ENCODE results near the gene DOCK4. TPM values are rescaled to one million over a fixed set of nuclear protein-coding genes. Genes with fewer than 3 reads are reported as not detected.

The DOCK4 gene
- total RNA-seq, 4 donors from 2014 or later = 14.0 to 48.1 (median 30.9) TPM

DNA sequence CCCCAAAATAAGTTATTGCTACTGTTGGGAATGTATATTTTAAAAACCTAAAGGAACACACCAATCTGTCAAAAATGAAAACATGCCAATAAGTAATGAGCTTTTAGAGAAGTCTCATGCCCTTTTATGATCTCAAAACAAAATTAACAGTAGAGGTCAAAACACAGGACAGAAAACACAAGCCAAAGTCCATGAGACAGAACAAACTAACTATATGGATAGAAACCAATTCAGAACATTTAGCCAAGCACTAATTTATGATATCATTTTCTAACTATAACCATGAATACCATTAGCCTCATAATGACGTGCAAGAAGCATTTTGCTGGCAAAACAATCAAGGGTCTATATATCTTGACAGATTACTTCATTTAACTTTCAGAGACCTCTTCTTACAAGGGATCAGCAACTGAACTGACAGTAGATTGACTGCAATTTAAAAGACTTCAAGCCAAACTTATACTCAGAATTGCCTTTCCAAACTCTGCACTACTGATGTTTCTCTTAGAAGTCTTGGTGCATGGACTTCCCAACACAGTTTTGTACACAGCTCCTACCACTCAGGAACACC, 200.9 kb downstream of the DOCK4 start:
- intact Hi-C loops (cut with DNase I) = no loop called here
- Histone ChIP-seq H3K27me3 (no peaks in the 10 kb centered on the region), H3K4me3 (replicated peaks in 1 of 3) (no peak overlapping the region), H3K4me1 (no peaks in the 10 kb centered on the region), H3K9me3 (no peaks in the 10 kb centered on the region), H3K27ac (no peak overlapping the region), H3K36me3 (no peaks in the 10 kb centered on the region)
- 48 to 64% methylated on average over 1 of the region's 1 CpG for WGBS, 2 donors
- no peak for DNase-seq
- TF ChIP-seq POLR2A (IDR thresholded peaks at IDR 0.05) = no peak
- TF ChIP-seq, protein P1, sequence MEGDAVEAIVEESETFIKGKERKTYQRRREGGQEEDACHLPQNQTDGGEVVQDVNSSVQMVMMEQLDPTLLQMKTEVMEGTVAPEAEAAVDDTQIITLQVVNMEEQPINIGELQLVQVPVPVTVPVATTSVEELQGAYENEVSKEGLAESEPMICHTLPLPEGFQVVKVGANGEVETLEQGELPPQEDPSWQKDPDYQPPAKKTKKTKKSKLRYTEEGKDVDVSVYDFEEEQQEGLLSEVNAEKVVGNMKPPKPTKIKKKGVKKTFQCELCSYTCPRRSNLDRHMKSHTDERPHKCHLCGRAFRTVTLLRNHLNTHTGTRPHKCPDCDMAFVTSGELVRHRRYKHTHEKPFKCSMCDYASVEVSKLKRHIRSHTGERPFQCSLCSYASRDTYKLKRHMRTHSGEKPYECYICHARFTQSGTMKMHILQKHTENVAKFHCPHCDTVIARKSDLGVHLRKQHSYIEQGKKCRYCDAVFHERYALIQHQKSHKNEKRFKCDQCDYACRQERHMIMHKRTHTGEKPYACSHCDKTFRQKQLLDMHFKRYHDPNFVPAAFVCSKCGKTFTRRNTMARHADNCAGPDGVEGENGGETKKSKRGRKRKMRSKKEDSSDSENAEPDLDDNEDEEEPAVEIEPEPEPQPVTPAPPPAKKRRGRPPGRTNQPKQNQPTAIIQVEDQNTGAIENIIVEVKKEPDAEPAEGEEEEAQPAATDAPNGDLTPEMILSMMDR (IDR thresholded peaks at IDR 0.05) = no peak

DNA sequence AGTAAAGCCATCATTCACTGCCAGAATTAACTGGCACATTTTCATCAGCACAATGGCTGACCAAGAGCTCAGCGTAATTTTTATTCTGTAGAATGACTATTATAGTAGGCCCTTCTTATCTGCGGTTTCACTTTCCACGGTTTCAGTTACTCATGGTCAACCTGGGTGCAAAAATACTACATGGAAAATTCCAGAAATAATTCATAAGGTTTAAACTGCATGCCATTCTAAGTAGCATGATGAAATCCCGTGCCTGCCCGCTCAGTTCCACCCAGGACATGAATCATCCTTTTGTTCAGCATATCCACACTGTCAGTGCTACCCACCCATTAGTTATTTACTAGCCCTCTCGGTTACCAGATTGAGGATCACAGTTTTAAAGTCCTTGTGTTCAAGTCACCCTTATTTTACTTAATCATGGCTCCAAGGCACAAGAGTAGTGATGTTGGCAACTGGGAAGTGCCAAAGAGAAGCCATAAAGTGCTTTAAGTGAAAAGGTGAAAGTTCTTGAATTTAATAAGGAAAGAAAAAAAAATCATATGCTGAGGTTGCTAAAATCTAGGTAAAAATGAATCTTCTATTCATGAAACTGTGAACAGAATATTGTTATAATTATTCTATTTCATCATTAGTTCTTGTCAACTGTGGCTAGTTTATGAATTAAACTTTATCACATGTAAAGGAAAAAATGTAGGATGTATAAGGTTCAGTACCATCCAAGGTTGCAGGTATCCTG, 204.9 kb downstream of the DOCK4 start:
- intact Hi-C loops (cut with DNase I) = no loop called here
- Histone ChIP-seq H3K4me3 (replicated peaks in 1 of 3) (no peak overlapping the region), H3K9me3 (no peaks in the 10 kb centered on the region), H3K36me3 (no peaks in the 10 kb centered on the region), H3K27ac (no peak overlapping the region), H3K4me1 (no peaks in the 10 kb centered on the region), H3K27me3 (no peaks in the 10 kb centered on the region)
- 91 to 93% methylated on average over 6 of the region's 6 CpGs for WGBS, 2 donors
- no peak for DNase-seq
- TF ChIP-seq, protein P1 (IDR thresholded peaks at IDR 0.05) = no peak
- no peak for TF ChIP-seq POLR2A (IDR thresholded peaks at IDR 0.05)

DNA sequence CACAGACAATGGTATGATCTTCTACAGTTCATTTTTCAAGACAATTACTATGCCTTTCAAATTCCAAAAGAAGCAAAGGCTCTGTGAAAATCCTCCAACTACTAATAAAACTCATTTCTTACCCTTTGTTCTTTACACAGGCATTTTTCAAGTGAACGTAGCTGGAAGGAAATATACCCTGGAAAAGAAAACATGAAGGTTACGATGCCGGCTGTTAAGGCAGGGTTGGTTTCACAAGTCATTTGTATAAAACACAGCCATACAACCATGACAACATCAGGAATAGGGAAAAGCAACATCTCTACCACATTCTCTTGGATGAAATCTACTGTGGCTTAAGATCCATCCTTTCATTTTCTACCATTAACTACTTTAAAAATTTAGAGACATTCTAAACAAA, 207.9 kb downstream of the DOCK4 start:
- Histone ChIP-seq H3K9me3 (no peaks in the 10 kb centered on the region), H3K36me3 (no peaks in the 10 kb centered on the region), H3K4me1 (no peaks in the 10 kb centered on the region), H3K4me3 (replicated peaks in 1 of 3) (no peak overlapping the region), H3K27me3 (no peaks in the 10 kb centered on the region), H3K27ac (no peak overlapping the region)
- intact Hi-C loops (cut with DNase I) = no loop called here
- no peak for DNase-seq
- WGBS, 2 donors = 51 to 70% methylated on average over 3 of the region's 3 CpGs
- TF ChIP-seq, protein P1 (IDR thresholded peaks at IDR 0.05) = no peak
- TF ChIP-seq POLR2A (IDR thresholded peaks at IDR 0.05) = no peak

GRCh38 chr7:111997546-111997945, 208.7 kb downstream of the DOCK4 start:
- no peak for TF ChIP-seq POLR2A (IDR thresholded peaks at IDR 0.05)
- TF ChIP-seq, protein P1 (IDR thresholded peaks at IDR 0.05) = no peak
- 87 to 88% methylated on average over 1 of the region's 1 CpG for WGBS, 2 donors

DNA sequence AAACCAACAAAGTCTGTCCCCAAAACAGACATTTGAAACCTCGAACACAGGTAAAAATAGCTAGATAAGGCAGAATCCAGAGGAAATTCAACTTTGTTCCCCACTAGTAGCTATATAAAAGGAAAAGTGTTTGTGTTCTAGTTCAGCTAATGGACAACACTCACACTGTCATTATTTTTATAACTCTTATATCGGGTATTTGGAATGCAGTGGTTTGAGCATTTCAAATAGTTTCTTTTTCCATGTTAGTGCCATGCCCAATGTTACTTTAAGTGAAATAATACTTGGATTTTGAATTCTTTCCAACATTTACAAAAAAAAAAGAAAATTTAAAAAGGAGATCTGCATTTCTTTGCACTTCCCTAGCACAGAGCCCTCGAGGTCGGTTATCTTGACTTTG, 213.6 kb downstream of the DOCK4 start:
- 78 to 83% methylated on average over 4 of the region's 4 CpGs for WGBS, 2 donors
- no peak overlapping the region for H3K27ac ChIP-seq
- TF ChIP-seq POLR2A (IDR thresholded peaks at IDR 0.05) = no peak
- TF ChIP-seq, protein P1 (IDR thresholded peaks at IDR 0.05) = no peak

More at GRCh38 chr7:111997546-111997945, 208.7 kb downstream of the DOCK4 start:
- H3K4me1 ChIP-seq = no peaks in the 10 kb centered on the region
- H3K36me3 ChIP-seq = no peaks in the 10 kb centered on the region
- H3K4me3 ChIP-seq (replicated peaks in 1 of 3) = no peak overlapping the region
- DNase-seq = no peak
- H3K27me3 ChIP-seq = no peaks in the 10 kb centered on the region
- intact Hi-C loops (cut with DNase I) = no loop called here
- H3K27ac ChIP-seq = no peak overlapping the region
- no peaks in the 10 kb centered on the region for H3K9me3 ChIP-seq

More for the DNA sequence above, 213.6 kb downstream of the DOCK4 start:
- Histone ChIP-seq H3K9me3 (no peaks in the 10 kb centered on the region), H3K27me3 (no peaks in the 10 kb centered on the region), H3K4me3 (replicated peaks in 1 of 3) (no peak overlapping the region), H3K36me3 (no peaks in the 10 kb centered on the region), H3K4me1 (no peaks in the 10 kb centered on the region)
- no peak for DNase-seq
- intact Hi-C loops (cut with DNase I) = no loop called here

All from thyroid gland (tissue), 4 donors.